ENCODE data around the gene GHRL.

GHRL gene

GRCh38 chr3:10292505-10293419, at the start of gene GHRL:
TSS of gene GHRL (minus strand) at chr3:10292947. CDS start at chr3:10290180, 2,767 bp downstream.
- DNase-seq, result no peak

- no peak for DNase-seq
These were observed 49.2 kb upstream of the GHRL start for GRCh38 chr3:10341901-10342398.

GRCh38 chr3:10340476-10340875, 47.7 kb upstream of the GHRL start:
- DNase-seq, result no peak

GRCh38 chr3:10340046-10340445, 47.3 kb upstream of the GHRL start:
- no peak for DNase-seq

GRCh38 chr3:10339376-10339955, 46.7 kb upstream of the GHRL start:
- DNase-seq, result no peak

GRCh38 chr3:10338591-10339353, 46.0 kb upstream of the GHRL start:
- DNase-seq, result no peak

GRCh38 chr3:10338164-10338470, 45.4 kb upstream of the GHRL start:
- no peak for DNase-seq

- DNase-seq, result no peak
These were observed 44.8 kb upstream of the GHRL start for GRCh38 chr3:10337323-10338163.

GRCh38 chr3:10336761-10337160, 44.0 kb upstream of the GHRL start:
- DNase-seq, result no peak

- DNase-seq, result no peak
These were observed 43.3 kb upstream of the GHRL start for GRCh38 chr3:10335871-10336622.

- no peak for DNase-seq
These were observed 42.5 kb upstream of the GHRL start for GRCh38 chr3:10335190-10335738.

- no peak for DNase-seq
These were observed 41.7 kb upstream of the GHRL start for GRCh38 chr3:10334459-10334858.

- no peak for DNase-seq
These were observed 41.3 kb upstream of the GHRL start for GRCh38 chr3:10334042-10334441.

- DNase-seq, result no peak
These were observed 40.6 kb upstream of the GHRL start for GRCh38 chr3:10333349-10333650.

GRCh38 chr3:10332481-10333348, 40.0 kb upstream of the GHRL start:
- DNase-seq, result no peak

- no peak for DNase-seq
These were observed 38.6 kb upstream of the GHRL start for GRCh38 chr3:10331320-10331719.

GRCh38 chr3:10330319-10330718, 37.6 kb upstream of the GHRL start:
- no peak for DNase-seq

GRCh38 chr3:10329495-10330015, 36.8 kb upstream of the GHRL start:
- DNase-seq, result no peak

GRCh38 chr3:10328460-10329071, 35.8 kb upstream of the GHRL start:
- no peak for DNase-seq

GRCh38 chr3:10327592-10327991, 34.8 kb upstream of the GHRL start:
- DNase-seq, result no peak

Measured in stimulated activated naive CD4-positive, alpha-beta T cell treated with Interleukin-2 at 50 U/mL for 16 hours (primary cell).